OCI-LY7 (cell line): ENCODE data around the gene WDR64. TPM values are rescaled to one million over a fixed set of nuclear protein-coding genes. Genes with fewer than 3 reads are reported as not detected.

Experiments
- BruUV-seq: library from RNA; stranded (reverse); fragments of 400-500 nt; replicated peaks from 2 replicates; lab custom pipeline; 2021; lab: Mats Ljungman, UMichigan
- CTCF ChIA-PET: fragments of 300-600 bp; sonication (Branson Sonifier 250); formaldehyde crosslinking; loops from one replicate; lab custom pipeline; 2022; ENCODE audit warnings: antibody characterized with exemption; ENCODE audit not compliant: unreplicated experiment; lab: Charles Lee
- POLR2A ChIA-PET: fragments of 300-600 bp; sonication (Branson Sonifier 250); formaldehyde crosslinking; loops from one replicate; lab custom pipeline; 2022; ENCODE audit warnings: antibody characterized with exemption; lab: Charles Lee
- DNase-seq: peaks from one replicate; pipeline ENCODE4 v3.0.0-alpha.2; 2015; ENCODE audit warnings: low spot score
- H2AFZ ChIP-seq: fragments of 200-600 bp; sonication (generic), shearing (Covaris generic); 2 replicates; pipeline ENCODE4 v1.6.1; 2014; ENCODE audit warnings: mild to moderate bottlenecking, antibody characterized with exemption, low read length, moderate library complexity
- H3K27ac ChIP-seq: fragments of 200-600 bp; sonication (generic); 2 replicates; pipeline ENCODE4 v1.5.1; 2014; ENCODE audit warnings: mixed run types, low read depth, mild to moderate bottlenecking, moderate library complexity, low read length, inconsistent platforms; ENCODE audit not compliant: poor library complexity, severe bottlenecking
- H3K36me3 ChIP-seq: fragments of 200-600 bp; sonication (generic); 2 replicates; pipeline ENCODE4 v1.6.1; 2014; ENCODE audit warnings: mild to moderate bottlenecking, antibody characterized with exemption, low read length, moderate library complexity, mixed read lengths; ENCODE audit not compliant: insufficient read depth
- H3K4me1 ChIP-seq: fragments of 200-600 bp; sonication (generic); 2 replicates; pipeline ENCODE4 v1.5.1; 2014; ENCODE audit warnings: mild to moderate bottlenecking, low read length; ENCODE audit not compliant: insufficient read depth, poor library complexity, severe bottlenecking
- H3K4me2 ChIP-seq: fragments of 200-600 bp; sonication (generic); 2 replicates; pipeline ENCODE4 v1.6.1; 2014; ENCODE audit warnings: mild to moderate bottlenecking, low read length
- H3K4me3 ChIP-seq: fragments of 200-600 bp; sonication (generic); 2 replicates; pipeline ENCODE4 v1.5.1; 2014; ENCODE audit warnings: mild to moderate bottlenecking, low read depth, low read length; ENCODE audit not compliant: poor library complexity, severe bottlenecking
- H3K79me2 ChIP-seq: fragments of 200-600 bp; sonication (generic); 2 replicates; pipeline ENCODE4 v1.6.1; 2016; ENCODE audit warnings: low read depth, mild to moderate bottlenecking, low read length, moderate library complexity, mixed read lengths; ENCODE audit not compliant: insufficient read depth
- H3K9me2 ChIP-seq: fragments of 200-600 bp; sonication (generic); 2 replicates; pipeline ENCODE4 v1.6.1; 2016; ENCODE audit warnings: mild to moderate bottlenecking, low read length, mixed read lengths; ENCODE audit not compliant: insufficient read depth
- H3K9me3 ChIP-seq: fragments of 200-600 bp; sonication (generic); 2 replicates; pipeline ENCODE4 v1.6.1; 2014; ENCODE audit warnings: mild to moderate bottlenecking, mixed run types, low read length, mixed read lengths
- H4K20me1 ChIP-seq: fragments of 200-600 bp; sonication (generic); 2 replicates; pipeline ENCODE4 v1.6.1; 2014; ENCODE audit warnings: mild to moderate bottlenecking, antibody characterized with exemption, low read length, moderate library complexity, mixed read lengths; ENCODE audit not compliant: insufficient read depth
- EZH2phosphoT487 ChIP-seq: fragments of 200-600 bp; sonication (generic); IDR thresholded peaks from 2 replicates; pipeline ENCODE4 v1.6.1; 2018; ENCODE audit warnings: low read depth, borderline replicate concordance, mild to moderate bottlenecking, mixed run types, antibody characterized with exemption, low read length, moderate library complexity, mixed read lengths
- intact Hi-C: fragments of 100-400 bp; cut with micrococcal nuclease; formaldehyde crosslinking; loops from one replicate; pipeline ENCODE4 v1.10.0; 2022; ENCODE audit not compliant: unreplicated experiment
- total RNA-seq, 2 experiments: library from RNA; depleted of rRNA in 1 of 2; stranded (reverse); fragments of >200 nt in 1 of 2; shearing (Covaris generic) in 1 of 2; gene quantifications; 2 replicates each; pipeline ENCODE4 v1.2.3, GENCODE V29; 2014 to 2022
- TF ChIP-seq, protein P1 (sequence below): fragments of 200-600 bp; sonication (generic); conservative IDR thresholded peaks from 2 replicates; pipeline ENCODE4 v1.5.1; 2014; ENCODE audit warnings: mild to moderate bottlenecking, antibody characterized with exemption, low read length, moderate library complexity, mixed read lengths

Gene WDR64
- total RNA-seq, 2 experiments from 2014 or later = not detected

- no peak for DNase-seq
- BruUV-seq = no TSS peak
- ChIA-PET POLR2A (interaction anchor here (2.8 kb wide), 1 partner anchor 10 kb away, joined by 8 read pairs; no protein-coding TSS in a partner anchor), CTCF (no interaction called here)
- peak overlapping the region; percentile 93 for H3K4me2 ChIP-seq
- H3K79me2 ChIP-seq = peaks cover 16% of the 10 kb centered on the region; the same call in 1 of the 2 replicates
- no peak overlapping the region for H3K4me3 ChIP-seq
- no peaks in the 10 kb centered on the region for H3K9me3 ChIP-seq
- intact Hi-C loops = no loop called here
- H2AFZ ChIP-seq = no peak overlapping the region
- no peak overlapping the region for H3K27ac ChIP-seq
- no peak for TF ChIP-seq EZH2phosphoT487
- TF ChIP-seq, protein P1, sequence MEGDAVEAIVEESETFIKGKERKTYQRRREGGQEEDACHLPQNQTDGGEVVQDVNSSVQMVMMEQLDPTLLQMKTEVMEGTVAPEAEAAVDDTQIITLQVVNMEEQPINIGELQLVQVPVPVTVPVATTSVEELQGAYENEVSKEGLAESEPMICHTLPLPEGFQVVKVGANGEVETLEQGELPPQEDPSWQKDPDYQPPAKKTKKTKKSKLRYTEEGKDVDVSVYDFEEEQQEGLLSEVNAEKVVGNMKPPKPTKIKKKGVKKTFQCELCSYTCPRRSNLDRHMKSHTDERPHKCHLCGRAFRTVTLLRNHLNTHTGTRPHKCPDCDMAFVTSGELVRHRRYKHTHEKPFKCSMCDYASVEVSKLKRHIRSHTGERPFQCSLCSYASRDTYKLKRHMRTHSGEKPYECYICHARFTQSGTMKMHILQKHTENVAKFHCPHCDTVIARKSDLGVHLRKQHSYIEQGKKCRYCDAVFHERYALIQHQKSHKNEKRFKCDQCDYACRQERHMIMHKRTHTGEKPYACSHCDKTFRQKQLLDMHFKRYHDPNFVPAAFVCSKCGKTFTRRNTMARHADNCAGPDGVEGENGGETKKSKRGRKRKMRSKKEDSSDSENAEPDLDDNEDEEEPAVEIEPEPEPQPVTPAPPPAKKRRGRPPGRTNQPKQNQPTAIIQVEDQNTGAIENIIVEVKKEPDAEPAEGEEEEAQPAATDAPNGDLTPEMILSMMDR = no peak
- no peaks in the 10 kb centered on the region for H3K9me2 ChIP-seq
- peaks cover 26% of the 10 kb centered on the region for H3K36me3 ChIP-seq
- H4K20me1 ChIP-seq = no peaks in the 10 kb centered on the region
- peaks cover 37% of the 10 kb centered on the region for H3K4me1 ChIP-seq
Observed at GRCh38 chr1:241637604-241638003, 14.5 kb upstream of the WDR64 start.

- intact Hi-C loops = no loop called here
- Histone ChIP-seq H3K4me2 (peak overlapping the region; percentile 93), H3K4me3 (peak overlapping the region; percentile 98), H3K9me3 (no peaks in the 10 kb centered on the region), H4K20me1 (no peaks in the 10 kb centered on the region), H3K79me2 (peaks cover 16% of the 10 kb centered on the region; the same call in 1 of the 2 replicates), H3K36me3 (peaks cover 24% of the 10 kb centered on the region), H3K9me2 (no peaks in the 10 kb centered on the region), H3K4me1 (peaks cover 37% of the 10 kb centered on the region), H2AFZ (no peak overlapping the region), H3K27ac (no peak overlapping the region)
- BruUV-seq = no TSS peak
- CTCF ChIA-PET = interaction anchor here (1.1 kb wide), 1 partner anchor 27 kb away, joined by 3 read pairs; no protein-coding TSS in a partner anchor
- DNase-seq = no peak
- POLR2A ChIA-PET = interaction anchor here (0.7 to 2.8 kb wide), 3 partner anchors 11 to 148 kb away, joined by 3 to 8 read pairs (median 3); no protein-coding TSS in a partner anchor
- no peak for TF ChIP-seq EZH2phosphoT487
- TF ChIP-seq, protein P1 = no peak
Observed at GRCh38 chr1:241638099-241638682, 13.9 kb upstream of the WDR64 start.
